HG02938 (cell line): ENCODE data around the gene AIRE.
A peak's percentile ranks its signal among the peaks of the same experiment; 100 is the strongest.
"Not testable (repeated sequence)": the region's sequence is repeated elsewhere in the genome, so short reads cannot be mapped to it uniquely, and the experiment has no call there.

Experiments
- ATAC-seq: cut with Tn5 transposase; IDR thresholded peaks from one replicate; pipeline ENCODE4 v1.9.1; 2021; ENCODE audit warnings: mild to moderate bottlenecking, moderate library complexity; ENCODE audit not compliant: unreplicated experiment

The AIRE gene

DNA sequence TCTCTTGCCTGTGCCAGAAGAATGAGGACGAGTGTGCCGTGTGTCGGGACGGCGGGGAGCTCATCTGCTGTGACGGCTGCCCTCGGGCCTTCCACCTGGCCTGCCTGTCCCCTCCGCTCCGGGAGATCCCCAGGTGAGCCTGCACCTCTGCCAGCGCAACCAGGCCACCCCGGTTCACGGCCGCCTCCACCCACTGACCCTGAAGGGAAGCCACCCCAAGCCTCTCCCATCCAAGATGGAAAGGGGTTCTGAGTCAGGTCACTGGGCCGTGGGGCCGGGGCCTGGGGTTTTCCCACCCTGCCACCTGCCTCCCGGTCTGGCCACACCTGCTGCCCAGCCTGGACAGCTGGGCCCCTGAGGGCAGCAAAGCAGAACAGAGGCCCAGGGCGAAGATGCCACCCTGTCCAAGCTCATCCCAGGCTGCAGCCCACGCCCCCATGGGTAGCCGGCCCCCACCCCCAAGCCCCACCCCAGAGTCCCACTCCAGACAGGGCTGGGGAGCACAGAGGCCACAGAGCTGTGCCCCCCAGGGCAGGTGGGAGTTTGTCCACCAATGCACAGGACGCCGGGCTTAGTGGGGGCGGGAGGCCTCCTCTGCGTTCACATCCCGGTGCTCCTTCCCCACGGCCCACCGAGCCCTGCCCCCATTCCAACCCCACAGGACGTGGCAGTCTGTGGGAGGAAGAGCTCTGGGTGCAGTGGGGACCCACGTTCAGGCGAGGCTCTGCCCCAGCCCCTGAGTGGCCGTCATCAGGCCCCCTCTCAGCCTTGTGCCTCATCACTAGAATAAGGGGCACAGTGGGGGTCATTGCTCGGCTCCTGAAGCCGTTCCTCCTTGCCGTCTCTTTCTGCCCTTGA lies 5.6 kb downstream of the AIRE start:
- no peak for ATAC-seq

DNA sequence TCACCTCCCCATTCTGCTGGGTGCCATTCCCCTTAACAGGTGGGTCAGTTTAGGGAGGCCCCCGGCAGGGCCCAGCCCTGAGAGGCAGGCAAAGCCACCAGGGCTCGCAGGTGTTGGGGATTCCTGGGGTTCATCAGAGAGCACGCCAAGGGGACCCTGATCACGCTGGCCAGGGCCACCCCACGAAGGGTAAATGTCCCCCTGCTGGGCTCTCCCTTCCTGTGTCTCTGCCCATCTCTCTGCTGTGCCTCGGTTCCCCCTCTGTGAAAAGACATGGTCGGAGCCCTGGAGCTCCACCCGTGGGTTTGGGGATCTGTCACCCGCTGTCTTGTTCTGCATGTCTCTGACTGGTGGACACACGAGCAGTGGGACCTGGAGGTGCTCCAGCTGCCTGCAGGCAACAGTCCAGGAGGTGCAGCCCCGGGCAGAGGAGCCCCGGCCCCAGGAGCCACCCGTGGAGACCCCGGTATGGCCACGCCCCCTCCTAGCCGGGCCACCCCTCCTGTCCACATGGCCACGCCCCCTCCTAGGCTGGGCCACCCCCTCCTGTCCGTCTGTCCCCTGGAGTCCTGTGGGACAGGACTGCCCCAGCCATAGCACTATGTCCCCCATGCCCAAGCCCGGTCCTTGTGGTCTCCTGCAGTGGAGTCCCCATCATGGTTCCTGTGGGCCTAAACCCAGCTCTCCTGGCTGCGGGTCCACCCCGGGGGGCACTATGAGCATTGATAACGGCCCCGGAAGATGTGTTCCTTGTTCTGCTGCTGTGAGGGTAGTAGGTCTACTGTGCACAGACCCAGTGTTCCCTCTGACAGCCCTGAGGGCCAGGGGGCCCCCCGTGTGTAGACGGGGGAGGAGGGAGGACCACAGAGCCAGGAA lies 6.5 kb downstream of the AIRE start:
- ATAC-seq, result no peak

DNA sequence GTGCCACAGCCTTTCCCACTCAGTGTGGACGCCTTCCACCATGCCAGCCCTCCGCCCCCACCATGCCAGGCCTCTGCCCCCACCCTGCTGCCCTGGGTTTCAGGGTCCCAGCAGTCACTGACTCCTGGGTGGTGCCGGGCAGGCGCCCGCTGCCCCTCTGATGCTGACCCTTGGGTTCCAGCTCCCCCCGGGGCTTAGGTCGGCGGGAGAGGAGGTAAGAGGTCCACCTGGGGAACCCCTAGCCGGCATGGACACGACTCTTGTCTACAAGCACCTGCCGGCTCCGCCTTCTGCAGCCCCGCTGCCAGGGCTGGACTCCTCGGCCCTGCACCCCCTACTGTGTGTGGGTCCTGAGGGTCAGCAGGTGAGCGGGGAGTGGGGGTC lies 7.1 kb downstream of the AIRE start:
- ATAC-seq, result no peak

DNA sequence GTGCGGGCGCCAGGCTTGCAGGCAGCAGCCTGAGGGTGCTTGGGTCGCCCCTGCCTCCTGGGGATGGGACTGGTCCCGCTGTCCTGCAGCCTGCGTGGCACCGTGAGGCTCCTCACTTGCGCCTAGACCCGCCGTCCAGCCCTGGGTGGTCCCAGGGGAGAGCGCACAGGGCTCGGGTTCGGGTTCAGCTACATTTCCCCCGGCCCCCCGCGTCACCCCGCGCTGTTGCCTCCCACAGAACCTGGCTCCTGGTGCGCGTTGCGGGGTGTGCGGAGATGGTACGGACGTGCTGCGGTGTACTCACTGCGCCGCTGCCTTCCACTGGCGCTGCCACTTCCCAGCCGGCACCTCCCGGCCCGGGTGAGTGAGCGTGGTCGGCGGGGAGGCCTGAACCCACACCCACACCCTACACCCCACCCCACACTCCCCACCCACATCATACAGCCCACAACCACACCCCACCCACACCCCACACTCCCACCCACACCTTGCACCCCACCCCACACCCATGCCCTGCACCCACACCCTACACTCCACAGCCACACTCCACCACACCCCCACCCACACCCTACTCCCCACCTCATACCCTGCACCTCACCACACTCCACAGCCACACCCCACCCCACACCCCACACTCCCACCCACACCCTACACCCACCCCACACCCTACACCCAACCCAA lies 8.0 kb downstream of the AIRE start:
- ATAC-seq, result no peak

DNA sequence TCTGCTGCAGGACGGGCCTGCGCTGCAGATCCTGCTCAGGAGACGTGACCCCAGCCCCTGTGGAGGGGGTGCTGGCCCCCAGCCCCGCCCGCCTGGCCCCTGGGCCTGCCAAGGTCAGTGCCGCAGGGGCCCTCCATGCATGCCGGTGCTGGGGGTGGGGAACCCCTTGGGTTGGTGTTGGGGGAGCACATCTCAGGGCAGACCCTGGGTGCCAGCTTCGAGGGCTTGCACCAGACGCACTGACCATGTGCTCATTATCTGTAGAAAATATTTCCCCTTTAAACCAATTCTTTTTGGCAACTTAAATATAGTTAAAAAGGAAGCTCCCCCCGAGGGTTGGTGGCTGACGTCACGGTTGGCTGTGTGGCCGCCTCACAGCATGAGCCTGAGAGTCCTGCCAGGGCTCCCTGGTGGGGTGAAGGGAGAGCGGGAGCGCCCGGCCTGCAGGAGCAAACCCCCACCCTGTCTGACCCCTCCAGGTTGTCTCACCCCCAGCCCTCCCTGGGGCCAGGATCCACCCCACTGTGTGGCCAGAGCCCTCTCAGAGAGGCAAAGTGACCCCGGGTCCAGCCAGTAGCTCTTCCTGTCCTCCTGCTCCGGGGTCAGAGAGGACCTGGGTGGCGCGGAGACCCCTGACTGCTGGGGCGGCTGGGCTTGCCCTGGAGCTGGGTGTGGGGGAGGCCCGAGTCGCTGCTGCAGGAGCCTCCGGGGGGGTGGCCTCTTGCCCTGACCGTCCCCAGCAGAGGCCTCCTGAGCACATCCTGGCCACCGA lies 8.9 kb downstream of the AIRE start:
- no peak for ATAC-seq

DNA sequence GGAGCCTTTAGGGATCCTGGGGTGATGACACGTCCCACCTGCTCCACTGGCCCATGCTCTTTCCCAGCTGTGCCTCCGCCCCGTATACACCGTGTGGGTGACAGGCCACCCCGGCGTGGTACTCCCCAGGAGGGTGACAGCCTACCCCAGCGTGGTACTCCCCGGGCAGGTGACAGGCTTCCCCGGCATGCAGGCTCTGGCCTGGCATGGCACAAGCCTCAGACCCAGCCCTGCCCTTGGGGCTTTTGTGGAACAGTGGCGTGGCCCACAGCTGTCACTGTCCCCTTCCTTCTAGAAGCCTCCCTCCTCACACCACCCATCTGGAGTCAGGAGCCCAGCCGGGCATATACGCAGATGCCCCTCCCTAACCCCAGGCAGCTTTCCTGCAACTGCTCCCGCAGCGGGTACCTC lies 9.5 kb downstream of the AIRE start:
- no peak for ATAC-seq

DNA sequence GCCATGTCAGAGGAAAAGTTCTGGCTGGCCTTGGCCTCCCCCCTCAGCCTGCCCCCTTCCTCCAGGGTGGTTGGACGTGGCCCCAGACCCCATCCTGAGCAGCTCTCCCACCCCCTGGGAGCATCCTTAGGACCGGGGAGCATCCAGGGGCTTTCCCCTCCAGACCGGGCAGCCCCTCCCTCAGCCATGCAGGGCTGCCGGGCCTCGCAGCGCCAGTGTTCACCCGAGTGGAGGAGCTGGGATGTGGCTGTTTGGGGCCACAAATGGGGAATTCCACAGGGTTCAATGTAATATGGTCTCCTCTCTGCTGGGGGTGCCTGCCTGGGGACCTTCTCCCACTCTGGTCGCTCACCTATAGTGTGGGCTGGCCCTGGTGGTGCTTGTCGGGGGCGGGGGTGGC lies 10.0 kb downstream of the AIRE start:
- ATAC-seq, result no peak

DNA sequence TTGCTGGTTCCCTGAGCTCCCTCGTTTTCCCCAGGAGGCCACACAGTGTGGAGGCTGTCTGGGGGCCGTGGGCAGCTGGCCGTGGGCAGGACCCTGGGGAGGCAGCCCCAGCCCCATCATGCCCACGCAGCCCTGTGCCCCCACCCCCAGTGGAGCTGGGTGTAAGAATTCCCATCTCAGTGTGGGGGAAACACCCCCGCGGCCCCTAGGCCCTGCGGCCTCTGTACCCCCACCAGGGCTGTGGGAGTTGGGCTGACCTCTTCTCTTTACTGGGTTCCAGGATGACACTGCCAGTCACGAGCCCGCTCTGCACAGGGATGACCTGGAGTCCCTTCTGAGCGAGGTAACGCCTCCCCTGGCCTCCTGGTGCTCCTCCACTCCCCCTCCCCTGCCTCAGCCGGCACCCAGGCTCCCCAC lies 10.4 kb downstream of the AIRE start:
- no peak for ATAC-seq

DNA sequence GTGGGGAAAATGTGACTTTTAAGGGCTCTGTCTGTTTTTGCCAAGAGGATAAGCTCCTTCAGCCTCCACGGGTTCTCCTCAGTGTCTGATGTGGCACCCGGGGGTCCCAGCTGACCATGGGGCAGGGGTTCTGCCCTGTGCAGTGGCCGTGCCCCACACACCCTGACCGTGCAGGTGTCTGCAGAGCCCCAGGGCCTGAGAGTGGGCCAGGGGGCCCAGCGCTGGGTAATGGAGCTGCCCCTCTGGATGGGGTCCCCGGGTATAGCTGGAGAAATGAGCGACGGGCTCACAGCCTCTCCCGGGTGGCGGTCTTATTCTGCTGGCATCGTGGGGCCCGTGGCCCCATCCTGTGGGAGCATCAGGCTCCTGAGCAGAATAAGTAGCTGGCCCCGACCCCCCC lies 11.2 kb downstream of the AIRE start:
- no peak for ATAC-seq

DNA sequence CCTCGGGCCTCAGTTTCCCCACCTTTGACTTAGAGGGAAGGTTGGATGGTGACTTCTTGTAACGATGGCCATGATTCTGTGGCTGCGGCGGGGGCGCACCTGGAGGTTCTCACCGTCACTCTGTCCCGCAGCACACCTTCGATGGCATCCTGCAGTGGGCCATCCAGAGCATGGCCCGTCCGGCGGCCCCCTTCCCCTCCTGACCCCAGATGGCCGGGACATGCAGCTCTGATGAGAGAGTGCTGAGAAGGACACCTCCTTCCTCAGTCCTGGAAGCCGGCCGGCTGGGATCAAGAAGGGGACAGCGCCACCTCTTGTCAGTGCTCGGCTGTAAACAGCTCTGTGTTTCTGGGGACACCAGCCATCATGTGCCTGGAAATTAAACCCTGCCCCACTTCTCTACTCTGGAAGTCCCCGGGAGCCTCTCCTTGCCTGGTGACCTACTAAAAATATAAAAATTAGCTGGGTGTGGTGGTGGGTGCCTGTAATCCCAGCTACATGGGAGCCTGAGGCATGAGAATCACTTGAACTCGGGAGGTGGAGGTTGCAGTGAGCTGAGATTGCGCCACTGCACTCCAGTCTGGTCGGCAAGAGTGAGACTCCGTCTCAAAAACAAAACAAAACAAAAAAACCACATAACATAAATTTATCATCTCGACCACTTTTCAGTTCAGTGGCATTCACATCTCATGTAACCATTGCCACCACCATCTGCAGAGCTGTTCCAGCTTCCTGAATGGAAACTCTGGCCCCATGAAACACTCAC lies 12.0 kb downstream of the AIRE start:
- no peak for ATAC-seq

DNA sequence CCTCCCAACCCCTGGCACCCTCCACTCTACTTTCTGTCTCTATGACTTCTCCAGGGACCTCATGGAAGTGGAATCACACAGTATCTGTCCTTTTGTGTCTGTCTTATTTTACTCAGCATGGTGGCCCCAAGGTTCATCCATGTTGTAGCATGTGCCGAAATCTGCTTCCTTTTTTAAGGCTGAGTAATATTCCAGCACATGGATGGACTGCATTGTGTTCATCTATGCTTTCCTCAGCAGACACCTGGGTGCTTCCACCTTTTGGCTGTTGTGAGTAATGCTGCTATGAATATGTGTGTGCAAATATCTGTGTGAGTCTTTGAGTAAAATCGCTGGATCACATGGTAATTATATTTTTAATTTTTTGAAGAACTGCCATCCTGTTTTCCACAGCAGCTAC lies 12.6 kb downstream of the AIRE start:
- ATAC-seq, result no peak

DNA sequence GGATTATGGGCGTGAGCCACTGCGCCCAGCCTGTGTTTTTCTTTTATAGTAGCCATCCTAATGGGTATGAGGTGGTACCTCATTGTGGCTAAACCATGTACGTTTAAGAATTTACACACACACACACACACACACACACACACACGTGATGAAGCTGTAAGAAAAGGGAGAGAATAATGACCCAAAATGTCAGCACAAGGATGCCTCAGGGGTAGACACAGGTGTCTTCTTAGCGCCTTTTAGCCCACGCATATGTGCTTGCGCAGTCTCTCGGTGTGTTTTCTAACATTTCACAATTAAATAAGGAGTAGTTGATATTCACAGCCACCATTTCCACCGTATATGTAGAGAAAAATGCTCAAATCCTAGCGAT lies 13.4 kb downstream of the AIRE start:
- no peak for ATAC-seq

DNA sequence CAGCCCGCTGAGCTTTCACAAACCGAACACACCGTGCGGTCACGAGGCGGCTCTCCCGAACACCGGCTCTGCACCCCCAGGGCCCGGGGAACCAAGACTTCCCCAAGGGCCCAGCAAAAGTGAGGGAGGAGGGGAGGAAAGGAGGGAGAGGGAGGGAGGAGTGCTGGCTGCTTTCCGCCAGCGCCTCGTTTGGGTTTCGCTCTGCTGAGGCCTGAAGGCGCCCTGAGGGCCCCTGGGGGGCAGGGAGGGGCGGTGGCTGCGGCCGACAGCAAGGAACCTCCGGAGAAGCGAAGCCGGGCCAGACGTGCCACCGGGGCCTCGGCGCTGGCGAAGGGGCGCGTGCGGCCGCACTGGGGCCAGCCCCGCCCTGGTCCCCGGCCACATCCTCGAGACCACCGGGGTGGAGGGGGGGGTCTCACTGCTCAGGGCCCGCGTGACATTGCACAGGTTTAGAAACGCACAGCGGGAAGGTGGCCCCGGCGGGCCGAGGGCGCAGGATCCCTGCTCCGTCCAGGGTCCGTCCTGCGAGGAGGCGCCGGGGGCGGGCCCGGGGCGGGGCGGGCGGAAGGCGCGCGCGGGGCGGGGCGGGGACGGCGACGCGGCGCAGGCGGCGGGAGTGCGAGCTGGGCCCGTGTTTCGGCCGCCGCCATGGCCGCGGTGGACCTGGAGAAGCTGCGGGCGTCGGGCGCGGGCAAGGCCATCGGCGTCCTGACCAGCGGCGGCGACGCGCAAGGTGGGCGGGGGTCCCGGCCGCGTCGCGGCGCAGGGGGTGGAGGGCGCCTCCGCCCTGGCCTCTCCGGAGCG lies 14.0 kb downstream of the AIRE start, which contains the start of gene PFKL:
PFKL (plus strand) TSS at position 596 of the 804 bp plus-strand sequence; CDS start at position 649, 53 bp downstream.
- ATAC-seq, result peak; percentile 33

DNA sequence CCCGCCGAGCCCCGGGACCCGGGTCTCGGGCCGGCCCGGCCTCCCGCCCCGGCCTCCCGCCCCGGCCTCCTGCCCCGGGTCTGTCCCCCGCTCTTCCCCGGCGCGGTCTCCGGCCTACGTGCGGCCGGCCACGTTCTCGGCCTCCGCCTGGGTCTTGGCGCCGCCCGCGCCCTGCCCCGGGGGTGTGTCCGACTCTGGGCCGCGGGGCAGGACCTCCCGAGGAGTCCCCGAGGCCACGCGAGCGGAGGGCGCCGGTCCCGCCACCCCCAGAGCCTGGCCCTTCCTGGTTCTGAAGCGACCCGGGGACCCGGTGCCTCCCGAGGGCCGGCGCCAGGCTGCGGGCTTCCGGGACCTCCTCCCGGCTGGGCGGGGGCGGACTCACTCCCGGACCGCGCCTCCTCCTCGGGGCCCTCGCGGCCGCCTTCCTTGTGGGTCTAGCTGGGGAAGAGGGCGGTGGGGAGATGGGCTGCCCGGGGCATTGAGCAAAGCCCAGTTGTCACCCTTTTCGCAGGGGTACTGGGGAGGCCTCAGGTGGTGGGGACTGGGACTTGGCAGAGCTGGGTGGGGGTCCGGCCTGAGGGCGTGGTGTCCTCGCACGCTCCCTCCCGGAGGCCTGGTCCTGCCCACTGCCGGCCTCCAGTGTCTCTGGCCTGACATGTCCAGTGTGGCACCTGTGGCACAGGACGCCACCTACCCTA lies 14.7 kb downstream of the AIRE start:
- ATAC-seq, result peak; percentile 32

DNA sequence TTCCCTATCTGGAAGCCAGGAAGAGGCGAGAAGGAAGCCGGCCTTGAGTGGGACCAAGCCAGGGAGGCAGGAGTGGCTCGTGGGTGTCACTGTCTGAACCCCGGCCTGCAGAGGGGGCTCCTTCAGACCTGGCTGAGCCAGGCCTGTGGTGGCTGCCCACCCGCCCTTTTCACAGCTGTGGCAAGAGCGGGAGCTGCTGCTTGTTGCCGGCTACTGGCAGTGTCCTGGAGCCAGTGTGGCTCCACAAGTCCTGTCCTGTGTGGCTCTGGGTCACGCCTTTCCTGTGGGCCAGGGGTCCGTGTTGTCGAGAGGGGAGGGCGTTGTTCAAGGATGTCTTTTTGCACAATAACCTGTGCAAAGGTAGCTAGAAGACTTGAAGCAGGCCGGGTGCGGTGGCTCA lies 15.5 kb downstream of the AIRE start:
- ATAC-seq, result no peak

DNA sequence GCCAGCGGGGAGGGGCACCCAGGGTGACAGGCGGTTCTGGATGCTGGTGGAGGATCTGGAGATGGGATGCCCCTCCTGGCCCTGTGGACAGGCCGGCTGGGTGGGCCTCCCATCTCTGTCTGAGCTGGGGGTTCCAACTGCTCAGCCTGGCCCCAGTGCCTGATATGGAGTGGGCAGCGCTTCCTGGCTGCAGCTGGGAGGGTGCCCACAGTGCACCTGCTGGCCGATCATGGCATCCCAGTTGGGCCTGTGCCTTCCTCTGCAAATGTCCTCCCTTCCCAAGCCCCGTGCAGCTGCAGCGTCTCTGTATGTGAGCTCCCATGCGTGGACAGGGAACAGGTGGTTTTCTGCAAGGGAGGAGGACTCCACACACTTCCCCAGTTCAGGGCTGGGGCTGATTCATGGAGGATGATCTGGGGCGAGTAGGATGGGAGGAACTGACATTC lies 16.3 kb downstream of the AIRE start:
- no peak for ATAC-seq

DNA sequence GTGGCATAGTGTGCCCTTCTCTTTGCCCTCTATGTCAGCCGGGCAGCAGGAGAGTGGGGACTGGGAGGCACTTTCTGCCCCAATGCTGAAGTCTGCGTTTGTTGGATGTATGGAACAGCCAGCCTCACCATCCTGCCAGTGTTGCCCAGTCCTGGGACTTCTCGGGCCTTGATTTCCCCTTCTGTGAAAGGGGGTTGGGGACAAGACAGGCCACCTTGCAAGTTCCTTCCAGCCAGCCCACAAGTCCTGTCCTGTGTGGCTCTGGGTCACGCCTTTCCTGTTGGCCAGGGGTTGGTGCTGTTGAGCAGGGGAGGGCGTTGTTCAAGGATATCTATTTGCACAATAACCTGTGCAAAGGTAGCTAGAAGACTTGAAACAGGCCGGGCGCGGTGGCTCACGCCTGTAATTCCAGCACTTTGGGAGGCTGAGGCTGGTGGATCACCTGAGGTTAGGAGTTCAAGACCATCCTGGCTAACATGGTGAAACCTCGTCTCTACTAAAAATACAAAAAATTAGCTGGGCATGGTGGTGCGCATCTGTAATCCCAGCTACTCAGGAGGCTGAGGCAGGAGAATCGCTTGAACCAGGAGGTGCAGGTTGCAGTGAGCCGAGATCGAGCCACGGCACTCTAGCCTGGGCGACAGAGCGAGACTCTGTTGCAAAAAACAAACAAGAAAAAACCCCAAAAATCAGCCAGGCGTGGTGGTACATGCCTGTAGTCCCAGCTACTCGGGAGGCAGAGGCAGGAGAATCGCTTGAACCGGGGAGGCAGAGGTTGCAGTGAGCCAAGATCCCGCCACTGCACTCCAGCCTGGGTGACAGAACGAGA lies 17.1 kb downstream of the AIRE start:
- not testable (repeated sequence) for ATAC-seq
